Vagina (tissue), 2 donors: ENCODE measurements around the gene UBE2G2. TPM values are rescaled to one million over a fixed set of nuclear protein-coding genes. Genes with fewer than 3 reads are reported as not detected.

Source experiments
- DNase-seq, 2 donors: peaks; one replicate each; pipeline ENCODE4 v3.0.0-alpha.2; 2017; ENCODE audit errors: extremely low spot score in 2 of 2
- H3K27ac ChIP-seq: fragments of 200-600 bp; sonication (generic); one replicate; pipeline ENCODE4 v1.5.1; 2019
- H3K27me3 ChIP-seq: fragments of 200-600 bp; sonication (generic); one replicate; pipeline ENCODE4 v1.5.1; 2019
- H3K36me3 ChIP-seq, 2 donors: fragments of 200-600 bp; sonication (generic); one replicate each; pipeline ENCODE4 v1.5.1; 2017 to 2019
- H3K4me1 ChIP-seq: fragments of 200-600 bp; sonication (generic); one replicate; pipeline ENCODE4 v1.5.1; 2019
- H3K4me3 ChIP-seq, 2 donors: fragments of 200-600 bp; sonication (generic); 1 replicate in 1 of 2; 2 replicates in 1 of 2; pipeline ENCODE4 v1.5.1; 2016 to 2019
- H3K9me3 ChIP-seq: fragments of 200-600 bp; sonication (generic); one replicate; pipeline ENCODE4 v1.5.1; 2019
- CTCF ChIP-seq, 3 experiments: fragments of 450-650 bp in 2 of 3; fragments of 200-600 bp in 1 of 3; sonication (generic) in 1 of 3; IDR thresholded peaks; one replicate each; pipeline ENCODE4 v1.5.1; 2017 to 2019; ENCODE audit warnings: antibody characterized with exemption in 3 of 3, mild to moderate bottlenecking in 2 of 3, moderate library complexity in 2 of 3
- POLR2A ChIP-seq, 2 donors: fragments of 450-650 bp; IDR thresholded peaks; one replicate each; pipeline ENCODE4 v1.6.1; 2017; ENCODE audit warnings: antibody characterized with exemption in 2 of 2, mild to moderate bottlenecking in 2 of 2, moderate library complexity in 2 of 2
- POLR2AphosphoS5 ChIP-seq, 2 donors: sonication (generic); formaldehyde crosslinking; IDR thresholded peaks; one replicate each; pipeline ENCODE4 v1.9.0; 2017; ENCODE audit warnings: antibody characterized with exemption in 2 of 2, mild to moderate bottlenecking in 2 of 2, low read depth in 1 of 2; ENCODE audit not compliant: insufficient read depth in 1 of 2
- intact Hi-C: fragments of 100-400 bp; cut with DNase I; formaldehyde crosslinking; loops from one replicate; pipeline ENCODE4 v1.15.1; 2023
- total RNA-seq: library from RNA; depleted of rRNA; stranded (reverse); fragments of >200 nt; gene quantifications from one replicate; pipeline ENCODE4 v1.2.3, GENCODE V29; 2016

The UBE2G2 gene, protein sequence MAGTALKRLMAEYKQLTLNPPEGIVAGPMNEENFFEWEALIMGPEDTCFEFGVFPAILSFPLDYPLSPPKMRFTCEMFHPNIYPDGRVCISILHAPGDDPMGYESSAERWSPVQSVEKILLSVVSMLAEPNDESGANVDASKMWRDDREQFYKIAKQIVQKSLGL
- total RNA-seq, result 96.5 TPM

DNA sequence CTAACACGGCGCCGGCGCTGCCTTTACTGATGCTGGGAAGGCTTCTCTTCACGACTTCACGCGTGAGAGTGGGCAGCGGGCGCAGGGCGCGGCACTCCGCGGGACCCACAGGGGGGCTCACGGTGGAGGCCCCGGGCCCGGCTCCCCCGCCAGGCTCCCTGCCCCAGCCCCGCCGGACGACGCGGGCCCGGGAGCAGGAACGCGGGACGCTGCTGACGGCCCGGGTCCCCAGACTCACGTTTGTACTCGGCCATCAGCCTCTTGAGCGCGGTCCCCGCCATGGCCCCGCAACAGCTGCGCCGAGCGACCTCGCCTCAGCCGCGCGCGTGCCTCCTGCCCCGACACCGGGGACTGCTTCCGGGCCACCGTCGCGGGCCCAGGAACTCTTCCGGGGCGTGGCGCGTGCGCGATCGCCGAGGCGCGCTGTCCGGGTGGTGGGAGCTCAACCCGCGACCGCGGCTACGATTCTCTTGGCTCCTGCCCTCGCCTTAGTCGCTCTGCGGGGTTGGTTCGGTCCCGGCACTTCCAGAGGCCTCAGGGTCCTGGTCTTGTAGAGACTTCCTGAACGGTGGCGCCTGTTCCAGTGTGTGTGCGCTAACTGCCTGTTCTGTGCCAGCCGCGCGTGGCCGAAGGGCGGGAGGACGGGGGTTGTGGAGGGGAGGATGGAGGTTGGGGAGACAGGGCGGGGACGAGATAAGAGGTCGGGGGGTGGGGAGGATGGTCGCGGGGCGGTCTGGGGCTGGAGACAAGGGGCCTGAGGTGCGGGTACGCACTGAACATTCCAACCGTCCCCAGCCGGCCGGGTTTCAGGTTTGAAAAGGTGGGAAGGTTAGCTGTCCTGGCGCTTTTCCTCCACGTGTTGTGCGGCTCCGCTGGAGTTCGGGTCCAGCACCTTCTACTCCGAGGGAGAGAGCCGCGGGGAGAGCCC lies at the start of gene UBE2G2:
UBE2G2 (minus strand) TSS at position 353 of the 928 bp plus-strand sequence; CDS start at position 281, 72 bp downstream.
- peak within 1 kb of the TSS; percentile 81 to 95 for H3K4me3 ChIP-seq
- intact Hi-C loops, result loop anchor here (10.0 kb wide), 2 partner anchors 133 to 467 kb away; partner anchors contain the start of gene CFAP410
- no peak for DNase-seq
- peak within 1 kb of the TSS; percentile 71 for H3K27ac ChIP-seq
- H3K27me3 ChIP-seq, result no peaks in the 10 kb centered on the region
- H3K36me3 ChIP-seq, result peaks cover 0 to 18% of the 10 kb centered on the region in 2 donors
- TF ChIP-seq CTCF (IDR thresholded peaks at IDR 0.05), result peak in 1 of 3 experiments; percentile 9
- TF ChIP-seq POLR2A (IDR thresholded peaks at IDR 0.05), result peak in 1 of 2 donors; percentile 27
- peak; percentile 54 to 69 for TF ChIP-seq POLR2AphosphoS5 (IDR thresholded peaks at IDR 0.05; ENCODE audit: insufficient read depth in 1 of 2, low read depth in 1 of 2)
- H3K9me3 ChIP-seq, result no peaks in the 10 kb centered on the region
- H3K4me1 ChIP-seq, result peaks cover 26% of the 10 kb centered on the region

GRCh38 chr21:44850905-44851657 lies 49.5 kb upstream of the UBE2G2 start:
- TF ChIP-seq CTCF (IDR thresholded peaks at IDR 0.05) (no peak), POLR2A (IDR thresholded peaks at IDR 0.05) (no peak), POLR2AphosphoS5 (IDR thresholded peaks at IDR 0.05; ENCODE audit: insufficient read depth in 1 of 2, low read depth in 1 of 2) (no peak)
- Histone ChIP-seq H3K4me1 (peaks cover 13% of the 10 kb centered on the region), H3K9me3 (no peaks in the 10 kb centered on the region), H3K27me3 (no peaks in the 10 kb centered on the region), H3K27ac (no peak overlapping the region), H3K36me3 (peaks cover 0 to 56% of the 10 kb centered on the region in 2 donors), H3K4me3 (no peak overlapping the region)
- intact Hi-C loops, result no loop called here
- DNase-seq, result no peak

DNA sequence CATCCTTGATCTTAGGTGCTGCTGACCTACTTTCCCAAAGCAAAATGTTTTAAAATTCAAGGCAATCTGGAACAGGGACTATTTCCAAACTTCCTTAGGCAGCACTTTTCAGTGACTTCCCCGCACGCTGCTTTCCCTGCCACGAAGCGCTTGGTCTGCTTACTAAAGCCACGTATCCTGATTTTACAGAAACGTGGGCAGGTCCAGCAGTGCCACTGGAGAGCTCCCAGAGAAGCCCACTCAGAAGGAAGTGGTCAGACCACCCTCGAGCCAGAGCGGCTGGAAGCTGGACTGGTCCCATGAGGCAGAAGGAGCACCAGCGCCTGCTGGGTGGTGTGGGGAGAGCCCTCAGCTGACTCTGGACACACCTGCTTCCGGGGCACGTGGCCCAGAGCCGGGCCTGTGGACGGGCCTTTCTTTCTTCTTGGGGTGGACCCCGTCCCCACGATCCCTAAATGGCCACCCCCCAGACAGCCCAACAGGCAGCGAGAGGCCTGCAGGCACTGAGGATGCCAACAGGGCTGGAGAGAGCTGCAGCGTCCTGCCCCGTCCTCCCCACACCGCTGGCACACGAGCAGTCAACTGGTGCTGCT lies 48.7 kb upstream of the UBE2G2 start:
- no peak for DNase-seq
- intact Hi-C loops, result no loop called here
- H3K4me1 ChIP-seq, result peaks cover 20% of the 10 kb centered on the region

DNA sequence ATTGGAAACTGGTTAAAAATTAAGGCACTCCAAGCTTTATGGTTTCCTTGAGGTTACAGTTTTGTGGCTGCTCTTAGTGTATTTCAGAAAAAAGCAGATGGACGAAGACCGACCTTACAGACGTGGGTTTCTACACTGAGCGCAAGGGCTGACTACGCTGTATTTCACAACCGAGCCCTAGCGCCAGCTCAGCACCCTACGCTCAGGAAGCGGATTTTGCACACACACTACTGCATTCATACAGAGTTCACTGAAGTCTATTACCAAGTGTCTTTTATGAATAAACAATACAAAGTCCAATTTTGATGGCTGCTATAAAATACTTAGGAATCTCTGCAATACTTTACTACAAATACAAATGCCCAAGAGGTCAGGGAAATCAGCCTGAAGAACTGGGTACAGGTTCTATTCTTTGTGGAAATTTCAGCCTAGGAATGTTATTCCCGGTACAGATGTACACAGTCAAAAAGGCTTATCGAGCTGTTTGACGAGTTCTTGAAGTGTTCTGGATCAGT lies 48.1 kb upstream of the UBE2G2 start:
- no peak for DNase-seq
- TF ChIP-seq CTCF (IDR thresholded peaks at IDR 0.05) (no peak), POLR2AphosphoS5 (IDR thresholded peaks at IDR 0.05; ENCODE audit: insufficient read depth in 1 of 2, low read depth in 1 of 2) (no peak), POLR2A (IDR thresholded peaks at IDR 0.05) (no peak)
- H3K27ac ChIP-seq, result no peak overlapping the region
- peaks cover 22% of the 10 kb centered on the region for H3K4me1 ChIP-seq
- H3K36me3 ChIP-seq, result peaks cover 0 to 42% of the 10 kb centered on the region in 2 donors
- H3K4me3 ChIP-seq, result no peak overlapping the region
- H3K9me3 ChIP-seq, result no peaks in the 10 kb centered on the region
- H3K27me3 ChIP-seq, result no peaks in the 10 kb centered on the region
- intact Hi-C loops, result no loop called here

More for the DNA sequence above, 48.7 kb upstream of the UBE2G2 start:
- H3K36me3 ChIP-seq, result peaks cover 0 to 49% of the 10 kb centered on the region in 2 donors
- no peak overlapping the region for H3K4me3 ChIP-seq
- H3K9me3 ChIP-seq, result no peaks in the 10 kb centered on the region
- no peak for TF ChIP-seq POLR2A (IDR thresholded peaks at IDR 0.05)
- no peak for TF ChIP-seq POLR2AphosphoS5 (IDR thresholded peaks at IDR 0.05; ENCODE audit: insufficient read depth in 1 of 2, low read depth in 1 of 2)
- no peak for TF ChIP-seq CTCF (IDR thresholded peaks at IDR 0.05)
- no peak overlapping the region for H3K27ac ChIP-seq
- no peaks in the 10 kb centered on the region for H3K27me3 ChIP-seq
